Occipital lobe (tissue), 2 donors: ENCODE results near the gene MOBP. TPM values are rescaled to one million over a fixed set of nuclear protein-coding genes. Genes with fewer than 3 reads are reported as not detected.
A peak's percentile ranks its signal among the peaks of the same experiment; 100 is the strongest.
"Not testable (repeated sequence)": the region's sequence is repeated elsewhere in the genome, so short reads cannot be mapped to it uniquely, and the experiment has no call there.

ENCODE experiments used
- DNase-seq: peaks from one replicate; lab custom pipeline; 2025; lab: John Stamatoyannopoulos, UW
- total RNA-seq: library from RNA; depleted of rRNA; stranded (reverse); fragments of >200 nt; gene quantifications from one replicate; pipeline ENCODE4 v1.2.3, GENCODE V29; 2014

MOBP gene, protein sequence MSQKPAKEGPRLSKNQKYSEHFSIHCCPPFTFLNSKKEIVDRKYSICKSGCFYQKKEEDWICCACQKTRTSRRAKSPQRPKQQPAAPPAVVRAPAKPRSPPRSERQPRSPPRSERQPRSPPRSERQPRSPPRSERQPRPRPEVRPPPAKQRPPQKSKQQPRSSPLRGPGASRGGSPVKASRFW
- 0.94 TPM for total RNA-seq

DNA sequence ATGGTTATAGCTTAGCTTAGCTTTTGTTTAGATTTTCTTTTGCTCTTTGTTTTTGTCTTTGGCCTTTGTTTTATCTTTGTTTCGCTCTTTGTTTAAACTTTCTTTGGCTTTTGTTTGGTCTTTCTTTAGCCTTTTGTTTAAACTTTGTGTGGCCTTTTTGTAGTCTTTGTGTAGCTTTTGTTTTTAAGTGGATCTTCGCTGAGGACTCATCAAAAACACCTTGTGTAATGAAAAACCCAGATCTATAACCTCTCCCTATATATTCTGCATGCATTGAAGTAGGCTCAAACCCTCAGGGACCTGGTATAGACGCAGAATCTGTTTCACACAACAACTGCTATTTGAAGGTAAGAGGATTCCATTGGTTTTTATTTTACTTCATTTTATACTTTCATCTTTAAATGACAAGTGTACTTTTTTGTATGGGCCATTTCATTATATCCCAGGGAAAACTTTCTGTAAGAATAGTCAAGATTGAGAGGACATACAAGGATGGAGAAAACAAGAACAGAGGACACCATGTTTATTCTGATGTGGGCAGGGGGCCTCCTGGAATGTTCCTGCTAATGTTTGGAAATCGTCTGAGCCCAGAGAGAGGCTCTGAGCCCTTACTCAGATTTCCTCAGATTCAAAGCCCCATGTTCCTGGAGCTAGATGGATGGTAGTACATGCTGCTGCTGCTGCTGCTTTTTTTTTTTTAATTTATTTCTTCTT is at the start of gene MOBP:
Gene MOBP (plus strand): TSS at position 287 of the 714 bp plus-strand sequence. CDS start 34,390 bp downstream, outside the sequence.
- DNase-seq, result no peak

DNA sequence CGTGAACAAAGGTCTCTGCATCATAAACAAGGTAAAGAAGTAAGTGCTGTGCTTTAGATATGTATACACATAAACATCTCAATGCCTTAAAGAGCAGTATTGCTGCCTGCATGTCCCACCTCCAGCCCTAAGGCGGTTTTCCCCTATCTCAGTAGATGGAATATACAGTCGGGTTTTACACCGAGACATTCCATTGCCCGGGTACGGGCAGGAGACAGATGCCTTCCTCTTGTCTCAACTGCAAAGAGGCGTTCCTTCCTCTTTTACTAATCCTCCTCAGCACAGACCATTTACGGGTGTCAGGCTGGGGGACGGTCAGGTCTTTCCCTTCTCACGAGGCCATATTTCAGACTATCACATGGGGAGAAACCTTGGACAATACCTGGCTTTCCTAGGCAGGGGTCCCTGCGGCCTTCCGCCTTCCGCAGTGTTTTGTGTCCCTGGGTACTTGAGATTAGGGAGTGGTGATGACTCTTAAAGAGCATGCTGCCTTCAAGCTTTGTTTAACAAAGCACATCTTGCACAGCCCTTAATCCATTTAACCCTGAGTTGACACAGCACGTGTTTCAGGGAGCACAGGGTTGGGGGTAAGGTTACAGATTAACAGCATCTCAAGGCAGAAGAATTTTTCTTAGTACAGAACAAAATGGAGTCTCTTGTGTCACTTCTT is 48.8 kb upstream of the MOBP start:
- DNase-seq, result not testable (repeated sequence)

DNA sequence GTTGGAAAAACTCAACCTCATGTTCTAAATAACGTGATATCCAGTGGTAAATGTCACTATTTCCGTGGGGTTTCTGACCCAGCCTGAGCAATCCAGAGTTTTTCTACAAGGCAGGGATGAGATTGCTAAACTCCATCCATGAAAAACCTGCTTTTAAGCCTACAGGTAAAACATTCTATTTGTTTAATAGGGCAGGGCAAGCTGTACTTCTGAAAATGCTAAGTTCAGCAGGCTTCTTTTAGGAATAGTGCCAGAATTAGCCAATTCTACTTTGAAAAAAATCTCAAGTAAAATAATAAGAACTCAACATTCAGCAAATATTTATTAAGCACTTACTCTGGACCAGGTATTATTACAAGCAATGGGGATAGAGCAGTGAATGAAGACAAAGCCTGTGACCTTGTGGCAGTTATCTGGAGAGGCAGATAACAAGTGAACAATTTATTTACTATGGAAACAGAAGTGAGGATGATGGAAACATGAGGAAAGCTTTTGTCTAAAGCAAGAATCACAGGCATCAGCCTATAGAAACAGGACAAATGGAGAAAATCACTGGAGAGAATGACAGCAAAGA is 47.7 kb upstream of the MOBP start:
- DNase-seq, result no peak

DNA sequence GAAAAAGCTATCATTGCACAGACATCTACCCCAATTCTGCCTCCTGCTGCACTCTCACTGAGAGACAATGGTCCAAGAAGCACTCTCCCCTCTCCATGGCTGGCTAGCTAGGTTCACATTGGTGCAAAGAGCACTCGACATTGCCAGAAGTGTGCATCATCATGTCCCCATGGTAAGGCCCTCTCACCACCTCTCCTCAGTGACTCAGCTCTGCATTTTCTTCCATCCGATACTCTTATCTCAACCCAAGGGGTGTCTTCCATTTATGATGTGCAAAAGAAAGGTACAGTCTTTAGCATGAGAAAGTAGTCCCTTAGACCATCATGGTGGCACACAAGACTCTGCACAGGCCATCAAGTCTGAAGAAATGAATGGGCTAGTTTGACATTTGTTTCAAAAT is 46.9 kb upstream of the MOBP start:
- no peak for DNase-seq

DNA sequence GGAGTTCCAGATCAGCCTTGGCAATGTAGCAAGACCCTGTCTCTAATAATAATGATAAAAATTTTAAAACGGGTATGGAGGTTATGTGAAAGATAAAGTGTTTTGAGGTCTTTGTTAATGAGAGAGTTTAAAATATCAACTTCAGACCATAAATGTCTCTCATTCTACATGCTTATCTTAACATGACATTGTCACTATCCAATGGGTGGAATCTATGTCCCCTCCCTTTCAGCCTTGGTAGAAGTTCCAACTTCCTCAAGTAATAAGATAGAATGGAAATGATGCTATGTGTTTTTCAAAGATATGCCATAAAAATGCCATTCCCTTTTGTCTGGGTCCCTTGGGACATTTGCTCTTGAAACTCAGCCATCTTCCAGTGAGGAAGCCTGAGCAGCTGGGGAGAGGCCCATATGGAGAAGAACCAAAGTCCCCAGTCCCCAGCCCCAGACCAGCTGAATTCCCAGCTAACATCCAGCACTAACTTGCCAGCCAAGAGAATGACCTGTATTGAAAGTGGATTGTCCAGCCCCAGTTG is 44.0 kb upstream of the MOBP start:
- DNase-seq, result no peak

DNA sequence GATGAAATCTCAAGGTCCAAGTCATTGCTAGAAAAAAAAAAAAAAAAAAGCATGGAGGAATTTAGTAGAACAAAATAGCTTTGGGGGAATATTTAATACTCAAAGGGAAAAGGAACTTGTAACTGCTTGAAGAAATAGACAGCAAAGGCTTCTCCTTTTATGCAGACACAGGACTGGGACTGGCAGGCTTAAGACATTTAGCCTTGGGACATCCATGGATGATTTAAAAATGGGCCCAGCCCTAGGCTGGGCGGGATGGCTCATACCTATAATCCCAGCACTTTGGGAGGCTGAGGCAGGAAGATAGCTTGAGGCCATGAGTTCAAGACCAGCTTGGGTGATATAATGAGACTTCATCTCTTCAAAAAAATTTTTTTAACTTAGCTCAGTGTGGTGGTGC is 41.2 kb upstream of the MOBP start:
- no peak for DNase-seq

DNA sequence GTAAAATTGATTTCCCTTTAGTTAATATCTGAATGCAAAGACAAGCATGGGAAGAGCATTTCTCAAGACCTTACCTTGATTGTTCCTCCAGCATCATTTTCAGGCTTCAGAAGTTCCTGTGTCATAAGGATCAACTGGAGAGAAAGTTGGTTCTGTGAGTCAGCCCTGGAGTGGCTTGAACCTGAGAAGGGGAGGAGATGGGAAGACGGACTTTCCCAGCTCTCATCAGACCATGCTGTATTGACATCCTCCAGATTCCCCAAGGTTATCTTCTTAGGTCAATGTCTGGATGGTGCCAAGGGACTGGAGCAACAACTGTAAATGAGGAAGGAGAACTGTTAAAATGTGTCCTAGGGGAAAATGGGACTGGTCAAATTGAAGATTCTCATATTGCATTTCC is 40.0 kb upstream of the MOBP start:
- DNase-seq, result no peak

DNA sequence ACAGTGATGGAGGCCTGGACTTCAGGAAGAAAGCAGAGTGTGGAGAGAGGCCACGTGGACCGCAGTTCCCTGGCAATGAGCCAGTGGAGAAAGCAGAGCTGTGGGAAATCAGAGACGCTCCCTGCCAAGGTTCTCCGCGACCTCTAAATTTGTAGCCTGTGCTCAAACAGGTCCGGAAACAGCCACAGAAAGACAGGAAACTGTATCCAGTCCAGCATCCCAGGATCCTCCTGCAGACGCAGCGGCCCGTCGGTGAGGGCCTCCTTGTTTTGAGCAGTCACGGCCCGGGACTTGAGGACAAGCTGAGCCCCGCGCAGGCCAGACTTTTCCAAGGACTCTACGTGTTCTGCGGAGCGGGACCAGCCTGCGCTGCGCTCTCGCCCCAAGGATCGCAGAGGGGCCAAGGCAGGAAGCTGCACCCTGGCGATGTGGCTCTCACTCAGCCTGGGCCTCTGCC is 38.7 kb upstream of the MOBP start:
- DNase-seq, result no peak

DNA sequence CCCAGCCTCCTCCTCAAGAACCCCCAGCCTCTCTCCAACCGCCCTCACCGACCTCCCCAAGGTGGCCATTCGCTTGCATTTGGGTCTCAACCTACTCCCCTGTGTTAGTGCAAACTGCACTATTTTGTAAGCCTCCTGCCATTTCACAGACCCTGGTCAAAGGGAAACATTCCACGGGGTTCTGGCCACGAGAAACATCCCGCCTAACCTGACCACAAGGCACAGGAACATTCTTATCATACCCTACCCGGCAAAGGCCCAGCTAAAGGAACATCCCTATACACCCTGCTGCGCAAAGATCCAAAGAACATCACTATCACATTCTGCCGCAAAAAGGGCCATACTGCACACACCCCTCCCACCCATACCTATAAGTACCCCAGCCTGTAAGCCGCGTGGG is 38.0 kb upstream of the MOBP start:
- no peak for DNase-seq

DNA sequence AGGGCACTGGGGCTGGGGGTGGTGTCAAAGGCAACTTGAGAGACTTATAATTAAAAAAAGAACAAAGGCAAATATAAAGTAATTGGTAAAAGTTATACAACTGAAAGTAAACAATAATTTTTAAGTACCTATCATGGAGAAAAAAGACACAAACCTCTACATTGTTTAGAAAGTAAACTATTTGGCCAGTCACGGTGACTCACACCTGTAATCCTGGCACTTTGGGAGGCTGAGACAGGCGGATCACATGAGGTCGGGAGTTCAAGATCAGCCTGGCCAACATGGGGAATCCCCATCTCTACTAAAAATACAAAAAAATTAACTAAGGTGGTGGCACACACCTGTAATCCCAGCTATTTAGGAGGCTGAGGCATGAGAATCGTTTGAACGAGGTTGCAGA is 35.1 kb upstream of the MOBP start:
- no peak for DNase-seq

DNA sequence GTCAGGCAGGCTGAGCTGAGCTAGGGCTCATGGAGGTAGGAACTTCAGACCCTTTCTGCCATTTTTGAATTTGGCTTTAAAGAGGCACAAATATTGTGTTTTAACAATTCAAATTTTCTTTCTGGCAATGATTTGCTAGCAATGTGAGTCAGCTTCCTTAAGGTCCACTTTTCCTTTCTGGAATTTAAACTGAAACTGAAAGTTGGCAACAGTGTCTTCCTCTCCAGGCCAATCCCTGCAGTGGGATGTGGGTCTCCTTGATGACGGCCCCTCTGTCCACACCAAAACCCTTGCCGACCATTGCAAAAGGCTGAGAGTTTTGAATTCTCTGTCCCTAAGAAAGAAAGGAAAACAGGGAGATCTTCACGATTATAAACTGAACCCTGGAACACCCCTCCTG is 33.8 kb upstream of the MOBP start:
- DNase-seq, result no peak

DNA sequence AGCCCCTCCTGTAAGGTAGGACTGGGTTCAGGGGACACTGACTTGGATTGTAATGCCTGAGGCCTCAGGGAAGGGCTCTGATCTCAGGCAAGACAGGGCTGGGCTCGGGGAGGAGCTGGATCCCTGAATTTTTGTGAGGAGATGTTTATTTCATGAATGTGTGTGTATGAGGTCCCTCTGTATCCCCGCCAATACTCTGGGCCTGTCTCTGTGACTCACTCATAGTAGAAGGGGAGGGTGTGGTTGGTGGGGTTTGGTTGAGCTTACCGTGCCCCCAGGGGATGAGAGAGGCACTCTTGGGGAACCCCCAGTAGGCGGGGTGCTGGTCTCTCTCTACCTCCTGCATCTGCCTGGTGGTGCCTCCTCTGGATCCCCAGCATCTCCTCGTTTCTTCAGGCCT is 32.9 kb upstream of the MOBP start:
- no peak for DNase-seq

DNA sequence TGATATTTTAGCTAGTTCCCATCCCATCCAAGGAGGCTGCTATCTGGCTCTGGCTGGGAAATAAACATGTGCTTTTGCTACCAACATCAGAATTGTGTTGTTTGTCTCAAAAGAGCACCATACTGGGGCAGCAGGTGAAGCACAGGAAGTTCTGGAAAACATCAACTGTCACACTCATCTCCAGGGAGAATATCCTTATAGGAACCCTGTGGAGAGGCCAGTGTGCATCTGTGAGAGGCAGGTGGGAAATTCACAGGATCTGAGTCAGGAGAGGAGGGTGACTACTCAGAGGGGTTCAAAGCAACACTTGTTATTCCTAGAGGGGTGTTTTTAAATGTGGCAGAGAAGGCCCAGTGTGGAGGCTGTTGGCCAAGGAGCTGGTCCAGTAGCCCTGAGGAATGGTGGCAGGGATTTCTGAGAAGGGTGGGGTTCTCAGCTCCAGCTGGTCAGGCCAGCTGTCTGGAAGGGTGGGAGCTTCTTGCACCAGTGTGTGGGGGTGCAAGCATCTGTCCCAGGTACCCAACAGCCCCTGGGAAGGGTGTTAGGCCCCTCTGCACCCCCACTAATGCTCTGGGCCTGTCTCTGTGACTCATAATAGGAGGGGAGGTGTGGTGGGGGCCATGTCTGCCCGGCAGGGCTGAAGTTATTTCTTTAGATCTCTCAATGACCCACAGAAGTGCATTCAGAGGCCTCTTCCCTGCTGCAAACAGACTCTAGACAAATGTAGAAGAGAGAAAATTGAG is 32.3 kb upstream of the MOBP start:
- no peak for DNase-seq

DNA sequence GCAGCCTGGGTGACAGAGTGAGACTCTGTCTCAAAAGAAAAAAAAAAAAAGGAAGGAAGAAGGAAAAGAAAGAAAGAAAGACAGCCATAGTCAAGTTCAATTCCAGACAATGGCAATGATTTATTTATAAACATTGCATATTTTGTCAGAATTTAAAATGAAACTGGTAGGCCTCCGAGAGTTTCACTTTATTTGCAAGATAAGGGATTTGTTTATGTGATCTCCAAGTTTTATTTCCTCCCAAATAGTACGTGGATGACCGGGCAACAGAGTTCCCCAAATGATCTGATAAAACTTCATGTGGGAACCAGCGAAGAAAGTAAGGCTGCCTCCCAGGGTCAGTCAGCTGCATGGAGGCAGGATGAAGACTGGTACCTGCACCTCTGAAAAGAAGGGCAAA is 28.6 kb upstream of the MOBP start:
- DNase-seq, result no peak

DNA sequence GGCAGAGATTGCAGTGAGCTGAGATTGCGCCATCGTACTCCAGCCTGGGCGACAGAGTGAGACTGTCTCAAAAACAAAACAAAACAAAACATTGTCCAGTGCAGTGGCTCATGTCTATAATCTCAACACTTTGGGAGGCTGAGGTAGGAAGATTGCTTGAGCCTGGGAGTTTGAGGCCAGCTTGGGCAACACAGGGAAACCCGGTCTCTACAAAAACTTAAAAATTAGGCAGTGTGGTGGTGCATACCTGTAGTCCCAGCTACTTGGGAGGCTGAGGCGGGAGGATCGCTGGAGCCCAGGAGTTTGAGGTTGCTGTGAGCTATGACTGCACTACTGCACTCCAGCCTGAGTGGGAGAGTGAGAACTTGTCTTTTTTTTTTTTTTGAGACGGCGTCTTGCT is 27.2 kb upstream of the MOBP start:
- DNase-seq, result no peak

DNA sequence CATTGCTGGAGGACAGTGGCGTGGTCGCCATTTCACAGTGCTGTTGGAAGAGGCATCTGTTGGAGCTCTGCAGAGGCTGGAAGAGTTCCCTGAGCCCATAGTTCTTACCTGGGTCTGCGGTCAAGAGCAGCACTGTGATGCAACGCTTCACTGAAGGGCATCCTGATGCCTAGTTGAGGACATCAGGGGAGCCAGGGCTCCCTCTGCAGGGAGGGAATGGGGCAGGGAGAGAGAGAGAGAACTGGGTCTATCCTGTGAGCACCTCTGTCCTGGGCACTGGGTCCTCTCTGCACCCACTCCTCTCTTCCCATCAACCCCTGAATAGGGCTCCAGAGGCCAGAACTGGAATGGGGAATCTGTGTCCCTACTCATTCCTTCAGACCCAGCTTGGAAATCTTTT is 23.9 kb upstream of the MOBP start:
- DNase-seq, result no peak

DNA sequence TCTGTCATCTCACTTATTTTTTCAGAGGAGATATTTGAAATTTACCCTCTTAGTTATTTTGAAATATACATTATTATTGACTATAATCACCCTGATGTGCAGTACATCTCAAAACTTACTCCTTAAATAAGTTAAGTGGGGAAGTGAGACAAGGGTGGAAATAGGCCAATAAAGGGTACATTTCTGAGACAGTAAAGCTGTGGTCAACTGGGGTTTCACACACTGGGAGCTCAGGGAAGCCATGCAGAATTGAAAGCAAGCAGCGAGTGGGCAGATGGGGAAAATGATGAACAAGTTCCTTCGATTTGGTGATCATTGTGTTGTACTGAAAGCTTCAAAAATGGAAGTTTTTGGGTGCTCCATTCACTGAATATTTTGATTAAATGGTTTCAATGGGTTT is 21.6 kb upstream of the MOBP start:
- no peak for DNase-seq

DNA sequence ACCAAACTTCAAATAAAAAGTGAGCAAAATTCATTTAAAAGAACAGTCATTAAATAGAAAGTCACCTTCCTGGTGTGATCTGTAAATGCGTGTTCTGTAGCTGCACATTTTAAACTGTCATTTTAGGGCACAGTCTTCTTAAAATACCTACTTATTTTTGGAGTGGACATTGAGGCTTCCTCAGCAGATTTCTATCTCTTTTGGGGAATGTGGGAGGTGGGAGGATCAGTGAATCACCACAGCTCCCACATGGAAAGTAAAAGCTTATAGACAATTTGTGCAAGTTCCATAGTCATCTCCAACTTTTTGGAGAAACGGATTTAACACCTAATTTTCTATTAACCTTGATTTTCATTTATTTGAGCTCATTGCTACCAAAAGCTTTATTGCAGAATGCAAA is 21.0 kb upstream of the MOBP start:
- DNase-seq, result no peak

DNA sequence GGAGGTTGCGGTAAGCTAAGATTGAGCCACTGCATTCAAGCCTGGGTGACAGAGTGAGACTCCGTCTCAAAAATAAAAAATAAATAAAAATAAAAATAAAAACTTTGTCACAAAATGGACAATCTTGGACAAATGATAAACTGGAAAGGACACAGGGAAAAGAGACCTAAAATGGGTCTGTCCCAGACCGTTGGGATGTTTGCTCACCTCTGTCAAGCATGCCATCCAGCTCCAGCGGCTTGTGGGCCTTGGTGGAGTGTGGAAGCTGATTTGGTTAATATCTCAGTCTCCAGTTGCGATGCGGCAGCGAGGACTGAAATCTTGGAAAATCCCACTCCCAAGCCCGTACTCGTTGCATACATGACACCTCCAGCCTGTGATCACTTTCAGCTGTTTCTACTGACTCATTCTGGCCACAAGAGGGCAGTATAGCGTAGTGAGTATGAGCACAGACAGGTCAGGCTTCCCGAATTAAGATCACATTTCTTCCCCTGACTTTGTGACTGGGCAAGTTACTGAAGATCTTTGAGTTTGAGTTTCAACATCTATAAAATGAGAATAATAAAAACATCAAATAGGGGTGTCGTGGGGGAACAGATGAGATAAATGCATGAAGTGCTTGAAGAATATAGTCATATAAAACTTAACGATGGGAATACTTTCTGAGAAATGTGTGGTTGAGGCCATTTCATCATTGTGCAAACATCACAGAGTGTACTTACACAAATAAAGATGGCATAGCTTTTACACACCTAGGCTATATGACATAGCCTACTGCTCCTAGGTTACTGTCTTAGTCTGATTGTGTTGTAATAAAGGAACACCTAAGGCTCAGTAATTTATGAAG is 19.6 kb upstream of the MOBP start:
- DNase-seq, result peak; percentile 37

DNA sequence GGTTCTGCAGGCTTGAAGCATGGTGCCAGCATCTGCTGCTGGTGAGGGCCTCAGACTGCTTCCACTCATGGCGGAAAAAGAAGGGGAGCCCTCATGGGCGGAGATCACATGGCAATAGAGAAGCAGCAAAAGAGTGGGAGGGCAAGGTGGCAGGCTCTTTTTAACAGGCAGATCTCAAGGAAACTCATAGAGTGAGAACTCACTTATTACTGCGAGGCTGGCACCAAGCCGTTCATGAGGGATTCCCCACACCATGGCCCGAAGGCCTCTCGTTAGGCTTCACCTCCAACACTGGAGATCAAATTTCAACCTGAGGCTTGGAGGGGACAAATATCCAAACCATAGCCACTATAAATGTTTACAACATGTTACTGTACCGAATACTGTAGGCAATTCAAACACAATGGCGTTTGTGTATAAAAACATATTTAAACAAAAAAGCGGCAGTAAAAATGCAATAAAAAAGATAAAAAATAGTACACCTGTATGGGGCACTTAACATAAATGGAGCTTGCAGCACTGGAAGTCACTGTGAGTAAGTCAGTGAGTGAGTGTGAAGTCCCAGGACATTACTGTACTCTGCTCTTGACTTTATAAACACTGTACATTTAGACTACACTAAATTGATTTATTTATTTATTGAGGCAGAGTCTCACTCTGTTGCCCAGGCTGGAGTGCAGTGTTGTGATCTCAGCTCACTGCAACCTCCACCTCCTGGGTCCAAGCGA is 18.8 kb upstream of the MOBP start:
- no peak for DNase-seq
